Measurements from ENCODE around the gene ABI2. TPM values are rescaled to one million over a fixed set of nuclear protein-coding genes. Genes with fewer than 3 reads are reported as not detected.

ABI2 gene
- total and polyA plus RNA-seq, 8 donors, result 6.1 to 151 (median 14.4) TPM

DNA sequence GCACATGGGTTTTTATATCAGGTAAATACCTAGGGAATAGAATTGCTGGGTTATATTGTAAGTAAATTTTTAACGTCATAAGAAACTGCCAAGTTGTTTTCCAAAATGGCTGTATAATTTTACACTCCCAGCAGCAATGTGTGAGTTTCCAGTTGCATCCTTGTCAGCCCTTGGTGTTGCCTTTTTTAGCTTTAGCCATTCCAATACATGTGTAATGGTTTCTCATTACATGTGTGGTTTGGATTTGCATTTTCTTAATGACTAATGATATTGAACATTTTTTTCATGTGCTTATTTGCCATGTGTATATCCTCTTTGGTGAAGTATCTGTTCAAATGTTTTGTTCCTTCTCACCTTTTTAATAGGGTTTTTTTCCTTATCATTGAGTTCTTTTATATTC lies 70.8 kb downstream of the ABI2 start:
- Histone ChIP-seq H3K4me3 (no peak overlapping the region), H3K27ac (no peak overlapping the region), H3K4me1 (peaks cover 0 to 12% (median 3%) of the 10 kb centered on the region in 4 donors), H3K9me3 (no peaks in the 10 kb centered on the region), H3K36me3 (peaks cover 0 to 36% (median 24%) of the 10 kb centered on the region in 4 donors), H3K27me3 (no peaks in the 10 kb centered on the region)
- no peak for DNase-seq
- intact Hi-C loops (cut with DNase I; ENCODE audit: low total_unique reads), result no loop called here
- TF ChIP-seq POLR2AphosphoS5 (IDR thresholded peaks at IDR 0.05) (no peak), POLR2A (IDR thresholded peaks at IDR 0.05) (no peak), CTCF (IDR thresholded peaks at IDR 0.05) (no peak), EP300 (IDR thresholded peaks at IDR 0.05) (no peak)
- 94 to 100% (median 97%) methylated on average over 1 of the region's 1 CpG for WGBS, 5 donors

GRCh38 chr2:203400805-203401585 lies 72.8 kb downstream of the ABI2 start:
- H3K27me3 ChIP-seq, result no peaks in the 10 kb centered on the region
- no peak overlapping the region for H3K27ac ChIP-seq
- H3K4me3 ChIP-seq, result no peak overlapping the region
- intact Hi-C loops (cut with DNase I; ENCODE audit: low total_unique reads), result no loop called here
- peaks cover 0 to 33% (median 21%) of the 10 kb centered on the region in 4 donors for H3K36me3 ChIP-seq
- DNase-seq, result no peak
- no peaks in the 10 kb centered on the region for H3K9me3 ChIP-seq
- no peak for TF ChIP-seq POLR2A (IDR thresholded peaks at IDR 0.05)
- TF ChIP-seq EP300 (IDR thresholded peaks at IDR 0.05), result no peak
- no peak for TF ChIP-seq POLR2AphosphoS5 (IDR thresholded peaks at IDR 0.05)
- no peak for TF ChIP-seq CTCF (IDR thresholded peaks at IDR 0.05)
- WGBS, 5 donors, result 97 to 100% (median 98%) methylated on average over 2 of the region's 2 CpGs
- peaks cover 0 to 12% (median 3%) of the 10 kb centered on the region in 4 donors for H3K4me1 ChIP-seq

GRCh38 chr2:203404996-203405395 lies 76.8 kb downstream of the ABI2 start:
- no peak overlapping the region for H3K27ac ChIP-seq
- intact Hi-C loops (cut with DNase I; ENCODE audit: low total_unique reads), result no loop called here

GRCh38 chr2:203407496-203407895 lies 79.3 kb downstream of the ABI2 start:
- TF ChIP-seq POLR2A (IDR thresholded peaks at IDR 0.05) (no peak), CTCF (IDR thresholded peaks at IDR 0.05) (no peak), EP300 (IDR thresholded peaks at IDR 0.05) (no peak), POLR2AphosphoS5 (IDR thresholded peaks at IDR 0.05) (no peak)
- peaks cover 0 to 11% (median 0%) of the 10 kb centered on the region in 4 donors for H3K4me1 ChIP-seq
- no peaks in the 10 kb centered on the region for H3K9me3 ChIP-seq
- H3K27ac ChIP-seq, result no peak overlapping the region
- peaks cover 0 to 70% (median 55%) of the 10 kb centered on the region in 4 donors for H3K36me3 ChIP-seq
- no peaks in the 10 kb centered on the region for H3K27me3 ChIP-seq
- no peak overlapping the region for H3K4me3 ChIP-seq
- no peak for DNase-seq
- intact Hi-C loops (cut with DNase I; ENCODE audit: low total_unique reads), result no loop called here

More at GRCh38 chr2:203404996-203405395, 76.8 kb downstream of the ABI2 start:
- H3K36me3 ChIP-seq, result peaks cover 0 to 54% (median 38%) of the 10 kb centered on the region in 4 donors
- no peak overlapping the region for H3K4me3 ChIP-seq
- no peak for TF ChIP-seq EP300 (IDR thresholded peaks at IDR 0.05)
- TF ChIP-seq CTCF (IDR thresholded peaks at IDR 0.05), result no peak
- no peak for TF ChIP-seq POLR2A (IDR thresholded peaks at IDR 0.05)
- no peak for TF ChIP-seq POLR2AphosphoS5 (IDR thresholded peaks at IDR 0.05)
- no peak for DNase-seq
- peaks cover 0 to 12% (median 0%) of the 10 kb centered on the region in 4 donors for H3K4me1 ChIP-seq
- H3K27me3 ChIP-seq, result no peaks in the 10 kb centered on the region
- H3K9me3 ChIP-seq, result no peaks in the 10 kb centered on the region
